ENCODE results near the gene CMTM4. TPM values are rescaled to one million over a fixed set of nuclear protein-coding genes. Genes with fewer than 3 reads are reported as not detected.
"Not testable (repeated sequence)": the region's sequence is repeated elsewhere in the genome, so short reads cannot be mapped to it uniquely, and the experiment has no call there.

The CMTM4 gene
- total RNA-seq, 1 donor from 2014 or later = 1.4 TPM

GRCh38 chr16:66596986-66597848 is 99.3 kb downstream of the CMTM4 start:
- intact Hi-C loops (cut with micrococcal nuclease) = loop anchor here (1.0 kb wide), 1 partner anchor 8 kb away; no protein-coding TSS in a partner anchor

- intact Hi-C loops (cut with micrococcal nuclease) = not testable (repeated sequence)
Measured at GRCh38 chr16:66596559-66596958, 100.0 kb downstream of the CMTM4 start.

GRCh38 chr16:66594739-66595138 is 101.8 kb downstream of the CMTM4 start:
- intact Hi-C loops (cut with micrococcal nuclease) = loop anchor here (5.0 kb wide), 1 partner anchor 283 kb away; no protein-coding TSS in a partner anchor

GRCh38 chr16:66592814-66593213 is 103.7 kb downstream of the CMTM4 start:
- intact Hi-C loops (cut with micrococcal nuclease) = loop anchor here (5.0 kb wide), 1 partner anchor 284 kb away; no protein-coding TSS in a partner anchor

- intact Hi-C loops (cut with micrococcal nuclease) = loop anchor here (5.0 kb wide), 1 partner anchor 285 kb away; no protein-coding TSS in a partner anchor
Measured at GRCh38 chr16:66592241-66592640, 104.3 kb downstream of the CMTM4 start.

- intact Hi-C loops (cut with micrococcal nuclease) = loop anchor here (2.0 to 5.0 kb wide), 2 partner anchors 28 to 286 kb away; no protein-coding TSS in a partner anchor
Measured at GRCh38 chr16:66591018-66591417, 105.5 kb downstream of the CMTM4 start.

GRCh38 chr16:66590322-66590721 is 106.2 kb downstream of the CMTM4 start:
- intact Hi-C loops (cut with micrococcal nuclease) = loop anchor here (1.0 to 5.0 kb wide), 5 partner anchors 14 to 287 kb away; partner anchors contain the start of genes CKLF and CMTM3

GRCh38 chr16:66588981-66589713 is 107.4 kb downstream of the CMTM4 start:
- intact Hi-C loops (cut with micrococcal nuclease) = loop anchor here (1.0 kb wide), 4 partner anchors 8 to 183 kb away; no protein-coding TSS in a partner anchor

- intact Hi-C loops (cut with micrococcal nuclease) = no loop called here
Measured at GRCh38 chr16:66587881-66588600, 108.5 kb downstream of the CMTM4 start.

- intact Hi-C loops (cut with micrococcal nuclease) = no loop called here
Measured at GRCh38 chr16:66585481-66586239, 110.9 kb downstream of the CMTM4 start.

- intact Hi-C loops (cut with micrococcal nuclease) = no loop called here
Measured at GRCh38 chr16:66581246-66581952, 115.1 kb downstream of the CMTM4 start.

- intact Hi-C loops (cut with micrococcal nuclease) = no loop called here
Measured at GRCh38 chr16:66580605-66581209, 115.8 kb downstream of the CMTM4 start.

GRCh38 chr16:66578651-66579531 is 117.7 kb downstream of the CMTM4 start, which contains the start of gene CMTM2:
CMTM2 (plus strand) TSS chr16:66579463; CDS start chr16:66579608, 145 bp downstream.
- intact Hi-C loops (cut with micrococcal nuclease) = no loop called here

GRCh38 chr16:66576296-66576695 is 120.2 kb downstream of the CMTM4 start:
- intact Hi-C loops (cut with micrococcal nuclease) = no loop called here

- intact Hi-C loops (cut with micrococcal nuclease) = no loop called here
Measured at GRCh38 chr16:66575060-66575459, 121.5 kb downstream of the CMTM4 start.

GRCh38 chr16:66574531-66574930 is 122.0 kb downstream of the CMTM4 start:
- intact Hi-C loops (cut with micrococcal nuclease) = no loop called here

GRCh38 chr16:66574081-66574480 is 122.5 kb downstream of the CMTM4 start:
- intact Hi-C loops (cut with micrococcal nuclease) = no loop called here

GRCh38 chr16:66572356-66572755 is 124.2 kb downstream of the CMTM4 start:
- intact Hi-C loops (cut with micrococcal nuclease) = no loop called here

Data from T-helper 1 cell treated with Interleukin-12 subunit alpha and Interleukin-12 subunit beta and Interleukin-4 antibody, amounts not matched to agents 30 ng/mL and 1 ng/mL, for 36 hours (primary cell).